Measurements from ENCODE around the gene ZBTB46. TPM values are rescaled to one million over a fixed set of nuclear protein-coding genes. Genes with fewer than 3 reads are reported as not detected.

ZBTB46 gene
- total RNA-seq, 1 experiment from 2014 or later = 18.9 TPM

DNA sequence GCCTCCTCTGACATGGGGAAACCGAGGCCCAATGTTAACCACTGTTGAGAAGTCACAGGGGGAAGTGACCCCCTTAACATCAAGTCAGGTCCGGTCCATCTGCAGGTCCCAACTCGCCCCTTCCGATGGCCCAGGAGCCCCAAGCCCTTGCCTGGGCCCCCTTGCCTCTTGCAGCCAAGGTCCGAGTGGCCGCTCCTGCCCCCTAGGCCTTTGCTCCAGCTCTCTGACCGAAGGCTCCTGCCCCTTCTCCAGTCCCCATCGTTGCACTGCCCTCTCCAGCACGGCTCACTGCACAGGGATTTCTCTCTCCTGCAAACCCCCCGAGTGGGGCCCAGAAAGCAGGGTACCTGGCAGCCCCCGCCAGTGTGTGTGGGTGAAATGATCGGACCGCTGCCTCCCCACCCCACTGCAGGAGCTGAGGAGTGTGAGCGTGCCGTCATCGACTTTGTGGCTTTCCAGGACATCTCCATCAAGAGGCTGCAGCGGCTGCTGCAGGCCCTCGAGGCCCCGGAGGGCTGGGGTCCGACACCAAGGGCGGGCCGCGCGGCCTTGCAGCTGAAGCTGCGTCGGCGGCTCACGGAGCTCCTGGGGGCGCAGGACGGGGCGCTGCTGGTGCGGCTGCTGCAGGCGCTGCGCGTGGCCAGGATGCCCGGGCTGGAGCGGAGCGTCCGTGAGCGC lies 133.1 kb downstream of the ZBTB46 start (continued):
- TF ChIP-seq, protein P1, sequence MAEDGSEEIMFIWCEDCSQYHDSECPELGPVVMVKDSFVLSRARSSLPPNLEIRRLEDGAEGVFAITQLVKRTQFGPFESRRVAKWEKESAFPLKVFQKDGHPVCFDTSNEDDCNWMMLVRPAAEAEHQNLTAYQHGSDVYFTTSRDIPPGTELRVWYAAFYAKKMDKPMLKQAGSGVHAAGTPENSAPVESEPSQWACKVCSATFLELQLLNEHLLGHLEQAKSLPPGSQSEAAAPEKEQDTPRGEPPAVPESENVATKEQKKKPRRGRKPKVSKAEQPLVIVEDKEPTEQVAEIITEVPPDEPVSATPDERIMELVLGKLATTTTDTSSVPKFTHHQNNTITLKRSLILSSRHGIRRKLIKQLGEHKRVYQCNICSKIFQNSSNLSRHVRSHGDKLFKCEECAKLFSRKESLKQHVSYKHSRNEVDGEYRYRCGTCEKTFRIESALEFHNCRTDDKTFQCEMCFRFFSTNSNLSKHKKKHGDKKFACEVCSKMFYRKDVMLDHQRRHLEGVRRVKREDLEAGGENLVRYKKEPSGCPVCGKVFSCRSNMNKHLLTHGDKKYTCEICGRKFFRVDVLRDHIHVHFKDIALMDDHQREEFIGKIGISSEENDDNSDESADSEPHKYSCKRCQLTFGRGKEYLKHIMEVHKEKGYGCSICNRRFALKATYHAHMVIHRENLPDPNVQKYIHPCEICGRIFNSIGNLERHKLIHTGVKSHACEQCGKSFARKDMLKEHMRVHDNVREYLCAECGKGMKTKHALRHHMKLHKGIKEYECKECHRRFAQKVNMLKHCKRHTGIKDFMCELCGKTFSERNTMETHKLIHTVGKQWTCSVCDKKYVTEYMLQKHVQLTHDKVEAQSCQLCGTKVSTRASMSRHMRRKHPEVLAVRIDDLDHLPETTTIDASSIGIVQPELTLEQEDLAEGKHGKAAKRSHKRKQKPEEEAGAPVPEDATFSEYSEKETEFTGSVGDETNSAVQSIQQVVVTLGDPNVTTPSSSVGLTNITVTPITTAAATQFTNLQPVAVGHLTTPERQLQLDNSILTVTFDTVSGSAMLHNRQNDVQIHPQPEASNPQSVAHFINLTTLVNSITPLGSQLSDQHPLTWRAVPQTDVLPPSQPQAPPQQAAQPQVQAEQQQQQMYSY (CRISPR knock-in tag; IDR thresholded peaks at IDR 0.05) = no peak
- TF ChIP-seq CREB1 (CRISPR knock-in tag; IDR thresholded peaks at IDR 0.05) (no peak), ZNF219 (CRISPR knock-in tag; IDR thresholded peaks at IDR 0.05; ENCODE audit: borderline replicate concordance) (no peak), TEAD4 (CRISPR knock-in tag; IDR thresholded peaks at IDR 0.05) (no peak)

GRCh38 chr20:63697357-63697867 lies 133.7 kb downstream of the ZBTB46 start:
- H3K4me1 Mint-ChIP-seq = peaks cover 7% of the 10 kb centered on the region
- peaks cover 3% of the 10 kb centered on the region; the same call in 1 of the 2 replicates for H3K27me3 Mint-ChIP-seq (ENCODE audit: low read depth)
- ATAC-seq = peak; percentile 9; the same call in 1 of the 2 replicates
- peak overlapping the region; percentile 53 for H3K4me3 Mint-ChIP-seq
- TF ChIP-seq ZNF425 (CRISPR knock-in tag; conservative IDR thresholded peaks at IDR 0.05) (no peak; the same call in 1 of the 2 replicates), ZNF512 (CRISPR knock-in tag; IDR thresholded peaks at IDR 0.05; ENCODE audit: borderline replicate concordance) (no peak), TCF7 (CRISPR knock-in tag; IDR thresholded peaks at IDR 0.05; ENCODE audit: low read depth) (no peak), ERG (CRISPR knock-in tag; IDR thresholded peaks at IDR 0.05) (0 out of 2 replicates have a peak, but pooled peaks have one; percentile 5), FOXK1 (CRISPR knock-in tag; IDR thresholded peaks at IDR 0.05) (no peak), ESRRA (CRISPR knock-in tag; IDR thresholded peaks at IDR 0.05; ENCODE audit: borderline replicate concordance) (no peak), ZNF138 (CRISPR knock-in tag; conservative IDR thresholded peaks at IDR 0.05) (no peak), ZBTB21 (CRISPR knock-in tag; IDR thresholded peaks at IDR 0.05; ENCODE audit: borderline replicate concordance) (no peak), CREB1 (CRISPR knock-in tag; IDR thresholded peaks at IDR 0.05) (peak; percentile 62; the same call in 1 of the 2 replicates)
- TF ChIP-seq, protein P2, sequence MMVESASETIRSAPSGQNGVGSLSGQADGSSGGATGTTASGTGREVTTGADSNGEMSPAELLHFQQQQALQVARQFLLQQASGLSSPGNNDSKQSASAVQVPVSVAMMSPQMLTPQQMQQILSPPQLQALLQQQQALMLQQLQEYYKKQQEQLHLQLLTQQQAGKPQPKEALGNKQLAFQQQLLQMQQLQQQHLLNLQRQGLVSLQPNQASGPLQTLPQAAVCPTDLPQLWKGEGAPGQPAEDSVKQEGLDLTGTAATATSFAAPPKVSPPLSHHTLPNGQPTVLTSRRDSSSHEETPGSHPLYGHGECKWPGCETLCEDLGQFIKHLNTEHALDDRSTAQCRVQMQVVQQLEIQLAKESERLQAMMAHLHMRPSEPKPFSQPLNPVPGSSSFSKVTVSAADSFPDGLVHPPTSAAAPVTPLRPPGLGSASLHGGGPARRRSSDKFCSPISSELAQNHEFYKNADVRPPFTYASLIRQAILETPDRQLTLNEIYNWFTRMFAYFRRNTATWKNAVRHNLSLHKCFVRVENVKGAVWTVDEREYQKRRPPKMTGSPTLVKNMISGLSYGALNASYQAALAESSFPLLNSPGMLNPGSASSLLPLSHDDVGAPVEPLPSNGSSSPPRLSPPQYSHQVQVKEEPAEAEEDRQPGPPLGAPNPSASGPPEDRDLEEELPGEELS (CRISPR knock-in tag; IDR thresholded peaks at IDR 0.05) = 0 out of 2 replicates have a peak, but pooled peaks have one; percentile 3
- ChIA-PET POLR2A (interaction anchor here (1.6 kb wide), 1 partner anchor 39 kb away, joined by 4 read pairs; the partner anchor contains the start of gene RTEL1), CTCF (interaction anchor here (0.9 to 3.4 kb wide), 6 partner anchors 9 to 159 kb away, joined by 3 to 19 read pairs (median 6); partner anchors contain the start of genes ARFRP1, PTK6, SRMS and ZGPAT)
- H3K9me3 Mint-ChIP-seq = no peaks in the 10 kb centered on the region
- DNase-seq (ENCODE audit: low spot score) = no peak
- peaks cover 13% of the 10 kb centered on the region for H3K36me3 Mint-ChIP-seq
- no peak overlapping the region for H3K27ac Mint-ChIP-seq
